Naive thymus-derived CD4-positive, alpha-beta T cell (primary cell): ENCODE measurements around the gene EDAR. TPM values are rescaled to one million over a fixed set of nuclear protein-coding genes. Genes with fewer than 3 reads are reported as not detected.

Source experiments
- ATAC-seq: fragments of 150-1000 bp; cut with Tn5 transposase; 2 replicates; pipeline ENCODE4 v1.10.0; 2021; ENCODE audit warnings: mild to moderate bottlenecking, moderate library complexity
- CTCF ChIA-PET: fragments of 350-600 bp; sonication (Branson Sonifier 250); formaldehyde crosslinking; loops from one replicate; lab custom pipeline; 2021; ENCODE audit warnings: antibody characterized with exemption; lab: Charles Lee
- POLR2A ChIA-PET: fragments of 350-600 bp; sonication (Branson Sonifier 250); formaldehyde crosslinking; loops from one replicate; lab custom pipeline; 2021; ENCODE audit warnings: antibody characterized with exemption, inconsistent platforms; lab: Charles Lee
- DNase-seq, 9 donors: peaks; one replicate each; pipeline versions ENCODE4 v3.0.0 to v3.0.0-alpha.2; 2020 to 2022; ENCODE audit warnings: mixed read lengths in 1 of 9
- H3K27ac ChIP-seq: one replicate; pipeline ENCODE4 v1.7.0; 2013; ENCODE audit warnings: mild to moderate bottlenecking, low read depth, low read length, moderate library complexity
- H3K27me3 ChIP-seq, 2 donors: one replicate each; pipeline ENCODE4 v1.7.0; 2013; ENCODE audit warnings: low read length in 2 of 2, mild to moderate bottlenecking in 2 of 2, moderate library complexity in 2 of 2; ENCODE audit not compliant: control insufficient read depth in 2 of 2, insufficient read depth in 2 of 2
- H3K36me3 ChIP-seq, 3 experiments: 1 replicate in 2 of 3; 2 replicates in 1 of 3; pipeline ENCODE4 v1.7.0; 2013; ENCODE audit warnings: low read length in 3 of 3, mild to moderate bottlenecking in 3 of 3, moderate library complexity in 1 of 3; ENCODE audit not compliant: insufficient read depth in 3 of 3, control insufficient read depth in 2 of 3
- H3K4me1 ChIP-seq, 2 donors: one replicate each; pipeline ENCODE4 v1.7.0; 2013; ENCODE audit warnings: low read length in 2 of 2, mild to moderate bottlenecking in 2 of 2, moderate library complexity in 1 of 2; ENCODE audit not compliant: control insufficient read depth in 2 of 2, insufficient read depth in 2 of 2
- H3K4me3 ChIP-seq: 2 replicates; pipeline ENCODE4 v1.7.0; 2013; ENCODE audit warnings: mild to moderate bottlenecking, low read length
- H3K9me3 ChIP-seq, 3 experiments: 1 replicate in 2 of 3; 2 replicates in 1 of 3; pipeline ENCODE4 v1.7.0; 2013; ENCODE audit warnings: low read length in 3 of 3; ENCODE audit not compliant: control insufficient read depth in 2 of 3
- H3K27ac Mint-ChIP-seq, 9 donors: one replicate each; pipeline ENCODE4 v1.8.0; 2020 to 2022; ENCODE audit warnings: mixed read lengths in 9 of 9, mild to moderate bottlenecking in 8 of 9, moderate library complexity in 5 of 9, inconsistent platforms in 2 of 9
- H3K27me3 Mint-ChIP-seq, 5 donors: one replicate each; pipeline ENCODE4 v1.8.0; 2021 to 2022; ENCODE audit warnings: mixed read lengths in 5 of 5, mild to moderate bottlenecking in 1 of 5
- H3K36me3 Mint-ChIP-seq, 5 donors: one replicate each; pipeline ENCODE4 v1.8.0; 2020 to 2022; ENCODE audit warnings: mixed read lengths in 5 of 5, mild to moderate bottlenecking in 3 of 5, inconsistent platforms in 1 of 5
- H3K4me1 Mint-ChIP-seq, 7 donors: one replicate each; pipeline ENCODE4 v1.8.0; 2020 to 2022; ENCODE audit warnings: mixed read lengths in 7 of 7, mild to moderate bottlenecking in 3 of 7, inconsistent platforms in 1 of 7
- H3K4me3 Mint-ChIP-seq, 10 donors: one replicate each; pipeline ENCODE4 v1.8.0; 2020 to 2022; ENCODE audit warnings: mild to moderate bottlenecking in 10 of 10, mixed read lengths in 10 of 10, moderate library complexity in 6 of 10, inconsistent platforms in 2 of 10
- H3K9me3 Mint-ChIP-seq, 11 donors: one replicate each; pipeline ENCODE4 v1.8.0; 2020 to 2022; ENCODE audit warnings: mixed read lengths in 11 of 11, mild to moderate bottlenecking in 4 of 11, inconsistent platforms in 1 of 11, moderate library complexity in 1 of 11
- intact Hi-C, 2 donors: fragments of 100-400 bp; cut with micrococcal nuclease; formaldehyde crosslinking; loops; one replicate each; pipeline ENCODE4 v1.15.1; 2023
- polyA plus RNA-seq, 2 donors: library from polyadenylated mRNA; unstranded; fragments of 300-500 nt; fragmentation: Illumina TruSeq; gene quantifications; one replicate each; pipeline ENCODE4 v1.2.3, GENCODE V29; 2021
- total RNA-seq, 6 experiments: library from RNA in 5 of 6; stranded (reverse) in 5 of 6; gene quantifications; 1 replicate in 5 of 6; 2 replicates in 1 of 6; pipeline ENCODE4 v1.2.3 and lab custom pipeline; 2021 to 2026

The EDAR gene
- total and polyA plus RNA-seq, 7 experiments from 2014 or later = 0.17 to 26.8 (median 21.6) TPM

DNA sequence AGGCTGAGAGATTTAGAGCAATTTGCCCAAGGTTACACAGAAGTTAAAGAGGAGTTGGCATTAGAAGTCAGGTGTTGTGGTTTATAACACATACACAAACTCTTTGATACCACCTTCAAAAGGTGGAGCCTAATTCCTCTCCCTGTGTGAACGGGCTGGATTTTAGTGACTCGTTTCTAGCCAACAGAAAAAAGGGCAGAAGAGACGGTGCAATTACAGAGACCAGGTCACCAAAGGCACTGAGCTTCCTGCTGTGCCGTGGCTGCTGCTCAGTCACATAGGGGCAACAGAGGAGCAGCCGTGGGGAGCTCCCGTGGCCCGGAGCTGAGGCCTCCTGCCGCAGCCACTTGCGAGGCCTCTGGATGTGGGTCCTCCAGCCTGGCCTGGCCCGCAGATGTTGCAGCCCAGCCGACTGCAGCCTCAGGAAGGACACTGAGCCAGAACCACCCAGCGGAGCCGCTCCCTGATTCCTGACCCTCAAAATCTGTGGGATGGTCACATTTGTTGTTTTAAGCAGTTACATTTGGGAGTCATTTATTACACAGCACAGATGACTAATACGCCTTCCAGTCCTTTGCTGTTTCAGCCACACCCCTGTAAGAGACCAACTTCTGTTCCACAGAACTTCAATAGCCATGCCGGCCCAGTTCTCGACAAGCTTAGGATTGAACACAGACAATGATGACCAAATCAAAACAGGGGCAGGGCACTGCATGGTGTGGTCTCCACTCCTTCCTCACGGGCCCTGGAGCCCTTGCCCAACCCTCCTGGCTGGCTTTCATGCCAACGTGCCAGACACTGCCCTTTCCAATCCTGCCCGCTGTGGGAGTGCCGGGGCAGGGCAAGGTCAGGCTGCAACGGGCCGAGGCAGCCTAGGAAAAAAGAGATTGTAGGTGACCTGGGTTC lies 17.1 kb downstream of the EDAR start:
- peaks cover 0 to 15% (median 0%) of the 10 kb centered on the region in 3 experiments for H3K36me3 ChIP-seq
- H3K4me1 ChIP-seq = peaks cover 0 to 56% of the 10 kb centered on the region in 2 donors
- Mint-ChIP-seq H3K27me3 (no peaks in the 10 kb centered on the region), H3K9me3 (no peaks in the 10 kb centered on the region), H3K4me3 (peak overlapping the region in 8 of 10 donors; percentile 6 to 79 (median 60)), H3K27ac (peak overlapping the region in 7 of 9 donors; percentile 43 to 85 (median 75)), H3K36me3 (peaks cover 0 to 23% (median 5%) of the 10 kb centered on the region in 5 donors), H3K4me1 (peaks cover 11 to 98% (median 90%) of the 10 kb centered on the region in 7 donors)
- no peak overlapping the region for H3K4me3 ChIP-seq
- ChIA-PET POLR2A (interaction anchor here (1.0 to 1.7 kb wide), 4 partner anchors 9 to 17 kb away, joined by 3 to 5 read pairs (median 4); partner anchors contain the start of gene EDAR), CTCF (interaction anchor here (1.7 kb wide), 1 partner anchor 15 kb away, joined by 4 read pairs; no protein-coding TSS in a partner anchor)
- intact Hi-C loops = no loop called here
- H3K27me3 ChIP-seq = no peaks in the 10 kb centered on the region
- no peak for DNase-seq
- H3K27ac ChIP-seq = no peak overlapping the region
- H3K9me3 ChIP-seq = no peaks in the 10 kb centered on the region
- no peak for ATAC-seq

DNA sequence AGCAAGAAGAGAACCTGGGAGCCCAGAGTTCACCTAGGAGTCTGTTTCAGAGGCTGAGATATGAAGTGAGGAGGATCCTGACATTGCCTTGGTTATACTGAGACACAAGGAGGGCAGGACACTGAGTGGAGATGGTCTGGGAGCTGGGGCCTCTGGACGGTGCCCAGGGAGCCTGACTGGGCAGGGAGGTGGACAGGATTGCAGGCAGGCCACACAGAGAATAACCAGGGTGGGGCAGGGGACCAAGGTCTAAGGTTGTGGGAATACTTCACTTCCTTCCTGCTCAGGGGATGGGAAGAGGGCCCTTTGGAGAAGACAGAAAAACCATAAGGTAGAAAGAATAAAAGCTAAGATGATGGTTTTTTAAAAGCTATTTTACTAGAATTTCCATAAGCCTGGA lies 18.7 kb downstream of the EDAR start:
- Histone ChIP-seq H3K36me3 (peaks cover 0 to 4% (median 0%) of the 10 kb centered on the region in 3 experiments), H3K9me3 (no peaks in the 10 kb centered on the region), H3K27ac (no peak overlapping the region), H3K27me3 (no peaks in the 10 kb centered on the region), H3K4me3 (no peak overlapping the region), H3K4me1 (peaks cover 10 to 66% of the 10 kb centered on the region in 2 donors)
- no peak for ATAC-seq
- peaks cover 0 to 11% (median 0%) of the 10 kb centered on the region in 5 donors for H3K36me3 Mint-ChIP-seq
- H3K27me3 Mint-ChIP-seq = no peaks in the 10 kb centered on the region
- intact Hi-C loops = no loop called here
- peak overlapping the region; percentile 7 to 91 (median 62) for H3K27ac Mint-ChIP-seq
- DNase-seq = no peak
- peaks cover 21 to 98% (median 90%) of the 10 kb centered on the region in 7 donors for H3K4me1 Mint-ChIP-seq
- H3K9me3 Mint-ChIP-seq = no peaks in the 10 kb centered on the region
- H3K4me3 Mint-ChIP-seq = peak overlapping the region in 5 of 10 donors; percentile 15 to 79 (median 31)
- POLR2A ChIA-PET = interaction anchor here (1.0 to 1.7 kb wide), 2 partner anchors 19 to 61 kb away, joined by 4 to 5 read pairs; partner anchors contain the start of gene EDAR
- CTCF ChIA-PET = interaction anchor here (1.4 kb wide), 1 partner anchor 17 kb away, joined by 8 read pairs; no protein-coding TSS in a partner anchor

DNA sequence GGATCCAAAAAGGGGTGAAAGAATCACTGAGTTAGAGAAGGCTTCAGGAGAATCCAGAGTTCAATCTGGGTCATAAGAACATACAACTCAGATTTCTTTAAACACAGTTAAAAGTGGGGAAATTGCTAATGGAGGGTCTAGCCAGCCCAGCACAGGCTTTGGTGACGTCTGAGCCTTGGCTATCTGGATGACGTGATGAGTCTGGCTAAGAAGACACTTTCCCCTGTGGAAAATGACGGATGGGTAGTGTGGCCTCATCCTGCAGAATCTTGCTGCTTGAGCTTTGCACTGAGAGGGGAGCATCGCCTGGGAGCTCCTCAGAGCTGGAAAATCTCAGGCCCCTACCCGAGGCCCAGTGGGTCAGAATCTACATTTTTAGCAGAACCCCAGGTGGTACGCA lies 19.2 kb downstream of the EDAR start:
- intact Hi-C loops = loop anchor here in 1 of 2 donors (2.0 kb wide), 1 partner anchor 15 kb away; no protein-coding TSS in a partner anchor
- DNase-seq = no peak
- Histone ChIP-seq H3K4me3 (no peak overlapping the region), H3K27me3 (no peaks in the 10 kb centered on the region), H3K36me3 (peaks cover 0 to 4% (median 0%) of the 10 kb centered on the region in 3 experiments), H3K4me1 (peaks cover 12 to 65% of the 10 kb centered on the region in 2 donors), H3K9me3 (no peaks in the 10 kb centered on the region), H3K27ac (no peak overlapping the region)
- Mint-ChIP-seq H3K27ac (peak overlapping the region in 8 of 9 donors; percentile 7 to 91 (median 83)), H3K27me3 (no peaks in the 10 kb centered on the region), H3K4me1 (peaks cover 23 to 98% (median 89%) of the 10 kb centered on the region in 7 donors), H3K36me3 (peaks cover 0 to 9% (median 0%) of the 10 kb centered on the region in 5 donors), H3K4me3 (peak overlapping the region in 4 of 10 donors; percentile 1 to 79 (median 23)), H3K9me3 (no peaks in the 10 kb centered on the region)
- no peak for ATAC-seq
- ChIA-PET CTCF (interaction anchor here (1.4 kb wide), 1 partner anchor 17 kb away, joined by 8 read pairs; no protein-coding TSS in a partner anchor), POLR2A (interaction anchor here (1.0 to 1.7 kb wide), 2 partner anchors 19 to 61 kb away, joined by 4 to 5 read pairs; partner anchors contain the start of gene EDAR)

DNA sequence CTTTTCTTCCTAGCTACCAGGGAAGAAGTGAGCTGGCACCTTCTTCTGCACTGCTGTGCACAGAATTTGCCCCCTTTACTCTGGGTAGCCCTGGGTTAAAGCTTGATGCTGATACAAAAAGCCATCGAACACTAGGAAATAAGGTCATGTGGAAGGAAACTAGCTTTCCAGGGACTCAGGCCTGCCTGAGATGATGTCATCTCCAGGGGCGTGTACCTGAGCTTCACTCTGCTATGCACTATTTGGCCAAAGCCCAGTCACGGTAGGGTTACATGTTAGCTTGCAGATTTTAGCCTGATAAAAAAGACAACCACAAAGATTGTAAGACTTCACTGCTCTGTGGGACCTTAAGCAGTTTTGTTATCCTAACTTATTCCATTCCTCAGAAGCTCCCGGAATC lies 20.4 kb downstream of the EDAR start:
- peak overlapping the region in 8 of 10 donors; percentile 1 to 81 (median 54) for H3K4me3 Mint-ChIP-seq
- ChIA-PET CTCF (interaction anchor here (0.7 to 2.5 kb wide), 6 partner anchors 10 to 85 kb away, joined by 3 to 9 read pairs (median 6); no protein-coding TSS in a partner anchor), POLR2A (interaction anchor here (0.5 to 2.3 kb wide), 5 partner anchors 8 to 63 kb away, joined by 3 to 13 read pairs (median 4); no protein-coding TSS in a partner anchor)
- peaks cover 21 to 100% (median 95%) of the 10 kb centered on the region in 7 donors for H3K4me1 Mint-ChIP-seq
- peak overlapping the region; percentile 10 for H3K27ac ChIP-seq
- H3K27me3 ChIP-seq = no peaks in the 10 kb centered on the region
- H3K27ac Mint-ChIP-seq = peak overlapping the region in 8 of 9 donors; percentile 28 to 91 (median 72)
- H3K27me3 Mint-ChIP-seq = no peaks in the 10 kb centered on the region
- H3K9me3 Mint-ChIP-seq = no peaks in the 10 kb centered on the region
- H3K36me3 ChIP-seq = peaks cover 0 to 4% (median 0%) of the 10 kb centered on the region in 3 experiments
- intact Hi-C loops = loop anchor here in 1 of 2 donors (2.0 kb wide), 1 partner anchor 14 kb away; no protein-coding TSS in a partner anchor
- ATAC-seq (no peak), DNase-seq (no peak)
- H3K36me3 Mint-ChIP-seq = peaks cover 0 to 7% (median 0%) of the 10 kb centered on the region in 5 donors
- no peak overlapping the region for H3K4me3 ChIP-seq
- H3K4me1 ChIP-seq = peaks cover 21 to 71% of the 10 kb centered on the region in 2 donors
- H3K9me3 ChIP-seq = no peaks in the 10 kb centered on the region

DNA sequence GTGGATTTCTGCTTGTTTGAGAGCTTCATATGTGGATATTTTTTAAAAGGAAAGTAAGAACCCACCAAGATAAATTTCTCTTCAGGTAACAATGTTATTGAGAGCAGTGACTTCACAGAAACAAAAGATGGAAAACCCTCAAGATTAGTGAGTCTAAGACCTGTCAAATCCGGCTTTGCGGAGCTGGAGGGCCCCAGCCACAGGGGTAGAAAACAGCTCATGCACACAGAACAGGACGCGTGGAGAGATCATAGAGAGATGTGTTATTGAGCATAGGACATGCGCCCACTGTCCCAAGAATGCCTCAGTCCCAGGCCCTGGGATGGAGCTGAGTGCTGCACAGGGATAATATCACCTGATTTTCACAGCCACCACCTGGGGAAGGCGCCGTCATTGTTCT lies 21.3 kb downstream of the EDAR start:
- Histone ChIP-seq H3K27me3 (no peaks in the 10 kb centered on the region), H3K4me1 (peaks cover 21 to 80% of the 10 kb centered on the region in 2 donors), H3K4me3 (no peak overlapping the region), H3K36me3 (no peaks in the 10 kb centered on the region), H3K9me3 (no peaks in the 10 kb centered on the region), H3K27ac (peak overlapping the region; percentile 19)
- Mint-ChIP-seq H3K9me3 (no peaks in the 10 kb centered on the region), H3K4me1 (peaks cover 21 to 100% (median 98%) of the 10 kb centered on the region in 7 donors), H3K4me3 (peak overlapping the region in 9 of 10 donors; percentile 10 to 81 (median 51)), H3K27me3 (no peaks in the 10 kb centered on the region), H3K27ac (peak overlapping the region in 8 of 9 donors; percentile 28 to 91 (median 81)), H3K36me3 (no peaks in the 10 kb centered on the region)
- ChIA-PET CTCF (interaction anchor here (1.0 to 2.5 kb wide), 3 partner anchors 10 to 40 kb away, joined by 3 to 9 read pairs (median 7); no protein-coding TSS in a partner anchor), POLR2A (interaction anchor here (0.5 to 2.3 kb wide), 5 partner anchors 9 to 28 kb away, joined by 3 to 13 read pairs (median 6); no protein-coding TSS in a partner anchor)
- intact Hi-C loops = loop anchor here in 1 of 2 donors (2.0 kb wide), 3 partner anchors 13 to 63 kb away; no protein-coding TSS in a partner anchor
- ATAC-seq (no peak), DNase-seq (peak in 1 of 9 donors; percentile 33)
